PC-3 (cell line): ENCODE measurements around the gene PITX1. TPM values are rescaled to one million over a fixed set of nuclear protein-coding genes. Genes with fewer than 3 reads are reported as not detected.

Experiments used
- ATAC-seq: fragments of 200-7000 bp; cut with Tn5 transposase; 2 replicates; pipeline ENCODE4 v1.9.1; 2020; ENCODE audit warnings: mild to moderate bottlenecking, moderate library complexity
- BruUV-seq: library from RNA; stranded (reverse); fragments of 400-500 nt; replicated peaks from 2 replicates; lab custom pipeline; 2021; lab: Mats Ljungman, UMichigan
- CTCF ChIA-PET: fragments of 300-600 bp; sonication (Branson Sonifier 250); formaldehyde crosslinking; loops from one replicate; lab custom pipeline; 2022; ENCODE audit warnings: antibody characterized with exemption; lab: Charles Lee
- POLR2A ChIA-PET: fragments of 300-600 bp; sonication (Branson Sonifier 250); formaldehyde crosslinking; loops from one replicate; lab custom pipeline; 2022; ENCODE audit warnings: antibody characterized with exemption; ENCODE audit not compliant: unreplicated experiment; lab: Charles Lee
- DNase-seq: peaks from one replicate; pipeline ENCODE4 v3.0.0-alpha.2; 2015
- H2AFZ ChIP-seq: fragments of 300-600 bp; sonication (generic); 2 replicates; pipeline ENCODE4 v1.6.0; 2016; ENCODE audit warnings: antibody characterized with exemption, low read length
- H3F3A ChIP-seq: fragments of 300-600 bp; sonication (generic); one replicate; pipeline ENCODE4 v1.6.0; 2017; ENCODE audit warnings: antibody characterized with exemption, low read length, control low read depth, mild to moderate bottlenecking; ENCODE audit not compliant: unreplicated experiment
- H3K27ac ChIP-seq: fragments of 300-600 bp; sonication (generic); 2 replicates; pipeline ENCODE4 v1.5.1; 2016; ENCODE audit warnings: mild to moderate bottlenecking, low read length
- H3K27me3 ChIP-seq: fragments of 300-600 bp; sonication (generic); 2 replicates; pipeline ENCODE4 v1.6.1; 2016; ENCODE audit warnings: low read length, mixed read lengths
- H3K36me3 ChIP-seq: fragments of 300-600 bp; sonication (generic); 2 replicates; pipeline ENCODE4 v1.6.1; 2016; ENCODE audit warnings: low read depth, mixed run types, low read length, mixed read lengths
- H3K4me1 ChIP-seq: fragments of 300-600 bp; sonication (generic); 2 replicates; pipeline ENCODE4 v1.5.1; 2016; ENCODE audit warnings: low read length; ENCODE audit not compliant: insufficient read depth
- H3K4me2 ChIP-seq: fragments of 300-600 bp; sonication (generic); 2 replicates; pipeline ENCODE4 v1.6.0; 2016; ENCODE audit warnings: low read length
- H3K4me3 ChIP-seq: fragments of 300-600 bp; sonication (generic); 2 replicates; pipeline ENCODE4 v1.5.1; 2016; ENCODE audit warnings: mild to moderate bottlenecking, low read length, mixed read lengths
- H3K79me2 ChIP-seq: fragments of 300-600 bp; sonication (generic); 2 replicates; pipeline ENCODE4 v1.6.1; 2017; ENCODE audit warnings: low read length, mixed read lengths
- H3K9ac ChIP-seq: fragments of 300-600 bp; sonication (generic); 2 replicates; pipeline ENCODE4 v1.6.0; 2016; ENCODE audit warnings: mild to moderate bottlenecking, low read length
- H3K9me2 ChIP-seq: fragments of 300-600 bp; sonication (generic); replicated peaks from 2 replicates; pipeline ENCODE4 v1.6.1; 2016; ENCODE audit warnings: mixed run types, low read length, mixed read lengths
- H3K9me3 ChIP-seq: fragments of 300-600 bp; sonication (generic); 2 replicates; pipeline ENCODE4 v1.6.1; 2016; ENCODE audit warnings: low read length, mixed read lengths
- H4K20me1 ChIP-seq: fragments of 300-600 bp; sonication (generic); 2 replicates; pipeline ENCODE4 v1.6.1; 2016; ENCODE audit warnings: low read length, mixed read lengths
- EZH2 ChIP-seq: fragments of 300-600 bp; sonication (generic); IDR thresholded peaks from one replicate; pipeline ENCODE4 v1.6.1; 2017; ENCODE audit warnings: antibody characterized with exemption, mild to moderate bottlenecking, low read length; ENCODE audit not compliant: unreplicated experiment
- EZH2phosphoT487 ChIP-seq: fragments of 300-600 bp; sonication (generic); IDR thresholded peaks from 2 replicates; pipeline ENCODE4 v1.6.1; 2018; ENCODE audit warnings: mild to moderate bottlenecking, antibody characterized with exemption, low read length, borderline replicate concordance
- intact Hi-C: fragments of 100-400 bp; cut with micrococcal nuclease; formaldehyde crosslinking; loops from 2 replicates; pipeline ENCODE4 v1.9.0; 2023
- total RNA-seq: library from RNA; depleted of rRNA; stranded (reverse); fragments of >200 nt; gene quantifications from 2 replicates; pipeline ENCODE4 v1.2.3, GENCODE V29; 2014
- TF ChIP-seq, protein P1 (sequence below): fragments of 300-600 bp; sonication (generic); conservative IDR thresholded peaks from 2 replicates; pipeline ENCODE4 v1.5.1; 2017; ENCODE audit warnings: antibody characterized with exemption, low read depth, mild to moderate bottlenecking, low read length

The PITX1 gene
- total RNA-seq, 1 experiment from 2014 or later, result 40.8 TPM

DNA sequence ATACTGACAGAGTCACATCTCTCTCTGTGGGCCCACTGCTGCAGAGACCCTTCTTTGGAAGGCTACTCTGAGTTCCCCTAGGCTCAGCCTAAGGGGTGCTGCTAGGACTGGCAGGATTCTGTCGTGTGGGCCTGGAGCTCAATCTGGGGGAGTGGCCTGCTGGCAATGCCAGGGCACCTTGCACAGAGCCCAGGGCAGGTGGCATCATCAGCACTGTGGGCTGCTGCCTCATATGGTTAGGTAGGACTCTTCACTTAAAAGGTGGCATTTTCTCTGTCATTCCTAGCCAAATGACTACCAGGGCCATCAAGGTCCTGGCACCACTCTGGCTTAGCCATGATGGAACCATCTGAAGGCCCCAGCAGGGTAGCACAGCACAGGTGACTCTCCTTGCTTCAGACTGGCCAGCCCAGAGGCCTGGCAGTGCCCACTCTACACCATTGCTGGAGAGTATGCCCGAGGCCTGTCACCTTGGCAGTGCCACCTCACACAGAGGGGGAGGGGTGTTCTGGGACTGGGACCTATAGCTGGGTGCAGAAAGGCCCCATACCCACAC is 21.9 kb downstream of the PITX1 start:
- TF ChIP-seq EZH2 (no peak), EZH2phosphoT487 (no peak)
- ChIA-PET CTCF (no interaction called here), POLR2A (no interaction called here)
- H3K4me3 ChIP-seq, result no peak overlapping the region
- no peak overlapping the region for H3K27ac ChIP-seq
- no peaks in the 10 kb centered on the region for H3K4me1 ChIP-seq
- no peaks in the 10 kb centered on the region for H3K27me3 ChIP-seq
- H3K4me2 ChIP-seq, result no peak overlapping the region
- H3K79me2 ChIP-seq, result no peaks in the 10 kb centered on the region
- H3K9me2 ChIP-seq, result no peaks in the 10 kb centered on the region
- H4K20me1 ChIP-seq, result no peaks in the 10 kb centered on the region
- H3K9ac ChIP-seq, result no peak overlapping the region
- H3K9me3 ChIP-seq, result no peaks in the 10 kb centered on the region
- no peaks in the 10 kb centered on the region for H3K36me3 ChIP-seq
- no peaks in the 10 kb centered on the region for H3F3A ChIP-seq
- intact Hi-C loops, result no loop called here
- no TSS peak for BruUV-seq
- DNase-seq, result no peak
- no peak for ATAC-seq
- no peak overlapping the region for H2AFZ ChIP-seq

DNA sequence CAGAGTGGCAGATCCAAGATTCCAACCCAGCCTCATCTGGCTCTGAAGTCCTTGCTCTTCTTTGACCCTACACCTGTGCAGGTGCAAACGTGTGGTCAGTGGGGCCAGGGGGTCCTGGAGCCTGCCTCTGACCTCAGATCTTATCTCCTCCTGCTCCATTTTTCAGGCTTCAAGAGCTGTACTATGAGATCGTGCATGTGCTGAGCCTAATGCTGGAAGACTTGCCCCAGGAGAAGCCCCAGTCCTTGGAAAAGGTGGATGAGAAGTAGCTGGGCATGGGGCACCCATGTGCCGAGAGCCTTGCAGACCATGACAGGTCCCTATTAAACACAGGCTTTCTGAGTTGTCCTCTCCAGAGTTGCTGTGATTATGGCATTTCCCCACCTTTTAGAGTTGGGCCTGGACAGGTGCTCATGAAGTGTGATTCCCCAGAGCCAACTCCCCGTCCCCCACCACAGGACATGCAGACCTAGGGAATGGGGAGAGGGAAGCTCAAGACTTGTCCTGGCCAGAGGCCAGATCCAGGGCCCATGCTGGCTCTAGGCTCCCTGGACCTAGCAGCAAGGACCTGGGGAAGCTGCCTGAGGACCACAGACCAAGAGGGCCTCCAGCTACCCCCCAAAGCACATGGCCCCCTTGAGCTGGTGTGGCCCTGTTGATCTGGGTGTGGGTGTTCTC is 22.5 kb downstream of the PITX1 start:
- Histone ChIP-seq H3K4me3 (no peak overlapping the region), H3K36me3 (no peaks in the 10 kb centered on the region), H2AFZ (no peak overlapping the region), H3F3A (no peaks in the 10 kb centered on the region), H3K9me3 (no peaks in the 10 kb centered on the region), H3K9me2 (no peaks in the 10 kb centered on the region), H3K4me1 (no peaks in the 10 kb centered on the region), H3K27me3 (no peaks in the 10 kb centered on the region), H3K79me2 (no peaks in the 10 kb centered on the region), H3K9ac (no peak overlapping the region), H4K20me1 (no peaks in the 10 kb centered on the region), H3K4me2 (no peak overlapping the region), H3K27ac (no peak overlapping the region)
- ChIA-PET POLR2A (no interaction called here), CTCF (interaction anchor here (0.5 to 0.6 kb wide), 2 partner anchors 193 to 420 kb away, joined by 3 read pairs; no protein-coding TSS in a partner anchor)
- BruUV-seq, result no TSS peak
- TF ChIP-seq EZH2 (no peak), EZH2phosphoT487 (no peak)
- TF ChIP-seq, protein P1, sequence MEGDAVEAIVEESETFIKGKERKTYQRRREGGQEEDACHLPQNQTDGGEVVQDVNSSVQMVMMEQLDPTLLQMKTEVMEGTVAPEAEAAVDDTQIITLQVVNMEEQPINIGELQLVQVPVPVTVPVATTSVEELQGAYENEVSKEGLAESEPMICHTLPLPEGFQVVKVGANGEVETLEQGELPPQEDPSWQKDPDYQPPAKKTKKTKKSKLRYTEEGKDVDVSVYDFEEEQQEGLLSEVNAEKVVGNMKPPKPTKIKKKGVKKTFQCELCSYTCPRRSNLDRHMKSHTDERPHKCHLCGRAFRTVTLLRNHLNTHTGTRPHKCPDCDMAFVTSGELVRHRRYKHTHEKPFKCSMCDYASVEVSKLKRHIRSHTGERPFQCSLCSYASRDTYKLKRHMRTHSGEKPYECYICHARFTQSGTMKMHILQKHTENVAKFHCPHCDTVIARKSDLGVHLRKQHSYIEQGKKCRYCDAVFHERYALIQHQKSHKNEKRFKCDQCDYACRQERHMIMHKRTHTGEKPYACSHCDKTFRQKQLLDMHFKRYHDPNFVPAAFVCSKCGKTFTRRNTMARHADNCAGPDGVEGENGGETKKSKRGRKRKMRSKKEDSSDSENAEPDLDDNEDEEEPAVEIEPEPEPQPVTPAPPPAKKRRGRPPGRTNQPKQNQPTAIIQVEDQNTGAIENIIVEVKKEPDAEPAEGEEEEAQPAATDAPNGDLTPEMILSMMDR, result no peak
- ATAC-seq, result no peak
- intact Hi-C loops, result loop anchor here (1.0 kb wide), 1 partner anchor 176 kb away; no protein-coding TSS in a partner anchor
- no peak for DNase-seq

- H3K9ac ChIP-seq, result no peak overlapping the region
Measured at GRCh38 chr5:135010502-135011354, 23.3 kb downstream of the PITX1 start.

More at GRCh38 chr5:135010502-135011354, 23.3 kb downstream of the PITX1 start:
- peak; percentile 59 for ATAC-seq
- Histone ChIP-seq H3K4me2 (no peak overlapping the region), H3K9me3 (no peaks in the 10 kb centered on the region), H4K20me1 (no peaks in the 10 kb centered on the region), H3K4me1 (no peaks in the 10 kb centered on the region), H3K27ac (no peak overlapping the region), H3K4me3 (no peak overlapping the region), H3K9me2 (no peaks in the 10 kb centered on the region), H3K79me2 (no peaks in the 10 kb centered on the region), H2AFZ (no peak overlapping the region), H3K36me3 (no peaks in the 10 kb centered on the region), H3K27me3 (no peaks in the 10 kb centered on the region), H3F3A (no peaks in the 10 kb centered on the region)
- CTCF ChIA-PET, result interaction anchor here (0.5 to 0.6 kb wide), 2 partner anchors 192 to 421 kb away, joined by 3 read pairs; no protein-coding TSS in a partner anchor
- POLR2A ChIA-PET, result no interaction called here
- intact Hi-C loops, result loop anchor here (1.0 kb wide), 1 partner anchor 177 kb away; no protein-coding TSS in a partner anchor
- DNase-seq, result peak; percentile 16
- BruUV-seq, result no TSS peak
- TF ChIP-seq EZH2, result no peak
- TF ChIP-seq, protein P1, result peak; percentile 48
